HG02884 (cell line): ENCODE measurements around the gene GSK3B.
A peak's percentile ranks its signal among the peaks of the same experiment; 100 is the strongest.

Experiments used
- ATAC-seq: cut with Tn5 transposase; IDR thresholded peaks from one replicate; pipeline ENCODE4 v1.9.1; 2021; ENCODE audit warnings: mild to moderate bottlenecking, moderate library complexity; ENCODE audit not compliant: unreplicated experiment

Gene GSK3B

DNA sequence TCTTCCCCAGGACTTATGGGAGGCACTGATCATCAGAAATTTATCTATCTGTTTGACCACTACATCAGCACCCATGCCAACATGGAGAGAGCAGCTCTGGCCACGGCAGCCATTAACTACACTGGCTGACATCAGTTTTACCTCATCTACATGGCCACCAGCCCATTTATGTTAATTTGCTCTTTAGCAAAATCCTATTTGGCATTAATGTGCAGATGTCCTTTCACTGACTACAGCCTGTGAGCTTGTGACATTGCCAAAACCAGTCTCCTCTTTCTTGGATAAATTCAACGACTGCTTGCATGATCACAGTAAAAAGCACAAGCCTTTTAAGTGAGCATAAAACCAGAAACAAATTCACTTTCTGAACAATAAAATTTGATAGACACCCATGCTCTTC lies 264.8 kb downstream of the GSK3B start:
- ATAC-seq = no peak

DNA sequence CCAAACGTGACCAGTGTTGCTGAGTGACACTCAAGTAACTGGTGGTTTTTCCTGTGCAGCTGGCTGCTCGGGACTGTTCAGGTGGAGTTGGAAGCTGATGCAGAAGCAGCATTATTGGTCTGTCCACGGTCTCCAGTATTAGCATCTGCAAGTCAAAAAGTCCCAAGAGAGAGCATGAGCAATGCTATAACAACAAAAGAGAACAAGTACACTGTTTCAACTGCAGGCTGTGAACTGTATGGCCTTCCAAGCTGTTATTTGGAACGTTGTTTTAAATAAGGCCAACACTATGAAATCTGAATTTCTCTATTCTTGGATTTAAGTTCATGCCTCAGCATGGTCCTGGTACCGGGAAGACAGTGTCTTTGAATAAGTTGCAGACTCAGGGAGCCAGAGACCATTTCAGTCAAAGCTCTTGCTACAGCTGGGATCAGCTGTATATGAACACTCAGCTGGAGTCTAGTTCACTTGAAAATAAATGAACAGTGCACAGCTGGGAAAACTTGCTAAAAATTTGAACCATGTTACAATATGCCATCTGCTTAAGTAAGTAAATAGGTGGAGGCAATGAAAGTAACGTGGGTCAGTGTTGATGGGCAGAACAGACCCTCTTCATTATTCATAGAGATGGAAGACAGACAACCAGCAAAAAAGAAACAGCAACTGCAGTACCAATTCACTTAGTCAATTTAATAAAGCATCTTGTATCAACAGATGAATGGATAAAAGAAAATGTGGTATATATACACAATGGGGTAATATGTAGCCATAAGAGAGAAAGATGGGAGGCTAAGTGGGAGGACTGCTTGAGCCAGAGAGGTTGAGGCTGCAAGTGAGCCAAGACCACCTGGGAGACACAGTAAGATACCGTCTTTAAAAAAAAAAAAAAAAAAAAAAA lies 267.3 kb downstream of the GSK3B start:
- ATAC-seq = no peak

DNA sequence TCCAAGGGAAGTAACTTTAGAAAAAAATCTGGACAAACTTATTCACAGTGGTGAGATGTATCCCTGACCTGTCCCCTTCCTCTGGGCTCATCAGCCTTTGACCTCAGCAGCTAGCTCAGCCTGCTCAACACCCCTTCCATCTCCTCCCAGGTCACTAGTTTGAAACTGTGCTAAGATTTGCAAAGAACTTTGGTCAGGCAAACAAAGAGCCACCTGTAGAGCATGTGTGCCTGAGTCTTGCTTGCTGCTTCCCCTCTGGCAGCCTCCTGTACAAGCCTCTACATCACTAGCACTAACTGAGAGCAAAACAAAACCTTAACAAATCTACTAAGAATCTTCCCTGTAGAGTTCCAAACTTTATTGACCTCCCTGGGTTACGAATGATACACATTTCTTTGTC lies 268.4 kb downstream of the GSK3B start:
- ATAC-seq = no peak

DNA sequence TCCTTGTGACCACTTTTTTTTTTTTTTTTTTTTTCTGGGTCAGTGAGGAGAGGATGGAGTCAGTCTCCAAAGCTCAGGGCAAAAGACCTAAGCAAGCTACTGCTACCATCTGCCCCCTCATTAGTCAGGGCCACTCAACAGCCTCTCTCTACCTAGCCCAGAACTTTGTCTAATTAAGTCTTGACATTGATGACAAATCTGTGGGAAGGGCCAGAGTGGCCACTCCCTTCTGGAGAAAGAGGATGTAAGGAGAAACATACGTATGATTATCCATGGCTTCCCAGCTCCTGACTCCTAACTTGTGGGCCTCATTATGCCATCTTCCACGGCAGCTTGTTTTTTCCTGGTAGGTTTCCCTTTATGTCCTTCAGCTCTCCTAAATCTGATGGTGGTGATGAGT lies 274.4 kb downstream of the GSK3B start:
- no peak for ATAC-seq

DNA sequence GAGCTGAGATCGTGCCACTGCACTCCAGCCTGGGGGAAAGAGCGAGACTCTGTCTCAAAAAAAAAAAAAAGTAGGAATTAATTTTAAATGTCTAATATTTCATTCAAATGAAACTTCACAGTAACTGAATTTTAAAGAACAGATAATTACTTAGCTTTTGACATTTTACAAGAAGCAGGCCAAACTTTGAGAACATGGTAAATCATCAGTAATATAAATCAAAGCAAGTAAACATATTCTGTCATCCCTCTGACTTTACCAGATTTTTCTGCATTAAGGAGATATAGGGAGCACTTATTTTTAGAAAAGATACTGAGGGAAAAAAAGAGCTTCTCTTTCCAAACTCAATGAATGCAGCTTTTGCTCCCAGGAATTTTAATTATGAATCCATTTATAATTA lies 275.3 kb downstream of the GSK3B start:
- no peak for ATAC-seq

DNA sequence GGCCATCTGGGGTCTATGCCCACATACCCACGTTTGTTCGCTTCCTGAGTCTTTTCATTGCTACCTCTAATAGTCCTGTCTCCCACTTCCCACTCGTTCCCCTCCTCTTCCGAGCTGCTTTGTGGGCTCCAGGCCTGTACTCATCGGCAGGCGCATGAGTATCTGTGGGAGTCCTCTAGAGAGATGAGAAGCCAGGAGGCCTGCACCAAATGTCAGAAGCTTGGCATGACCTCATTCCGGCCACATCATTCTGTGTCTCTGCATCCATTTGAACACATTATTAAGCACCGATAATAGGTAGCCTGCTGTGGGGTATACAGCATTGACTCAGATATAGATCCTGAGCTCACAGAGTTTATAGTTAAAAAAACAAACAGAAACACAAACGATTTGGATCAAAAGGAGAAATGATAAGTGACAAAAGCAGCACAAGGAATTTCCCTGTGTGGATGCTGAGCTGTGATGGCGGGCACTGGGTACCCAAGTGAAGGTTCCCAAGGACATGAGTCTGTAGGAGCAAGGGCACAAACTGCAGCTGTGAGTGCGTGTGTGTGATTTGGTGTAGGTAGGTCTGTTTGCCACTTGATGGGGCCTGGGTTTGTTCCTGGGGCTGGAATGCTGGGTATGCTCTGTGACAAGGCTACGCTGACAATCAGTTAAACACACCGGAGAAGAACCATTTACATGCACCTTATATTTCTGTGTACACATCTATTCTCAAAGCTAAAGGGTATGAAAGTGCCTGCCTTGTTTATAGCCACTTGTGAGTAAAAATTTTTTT lies 276.5 kb downstream of the GSK3B start:
- no peak for ATAC-seq

DNA sequence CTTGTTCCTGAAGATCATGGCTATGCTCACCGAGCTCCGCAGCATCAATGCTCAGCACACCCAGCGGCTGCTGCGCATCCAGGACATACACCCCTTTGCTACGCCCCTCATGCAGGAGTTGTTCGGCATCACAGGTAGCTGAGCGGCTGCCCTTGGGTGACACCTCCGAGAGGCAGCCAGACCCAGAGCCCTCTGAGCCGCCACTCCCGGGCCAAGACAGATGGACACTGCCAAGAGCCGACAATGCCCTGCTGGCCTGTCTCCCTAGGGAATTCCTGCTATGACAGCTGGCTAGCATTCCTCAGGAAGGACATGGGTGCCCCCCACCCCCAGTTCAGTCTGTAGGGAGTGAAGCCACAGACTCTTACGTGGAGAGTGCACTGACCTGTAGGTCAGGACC lies 277.2 kb downstream of the GSK3B start:
- ATAC-seq = no peak

DNA sequence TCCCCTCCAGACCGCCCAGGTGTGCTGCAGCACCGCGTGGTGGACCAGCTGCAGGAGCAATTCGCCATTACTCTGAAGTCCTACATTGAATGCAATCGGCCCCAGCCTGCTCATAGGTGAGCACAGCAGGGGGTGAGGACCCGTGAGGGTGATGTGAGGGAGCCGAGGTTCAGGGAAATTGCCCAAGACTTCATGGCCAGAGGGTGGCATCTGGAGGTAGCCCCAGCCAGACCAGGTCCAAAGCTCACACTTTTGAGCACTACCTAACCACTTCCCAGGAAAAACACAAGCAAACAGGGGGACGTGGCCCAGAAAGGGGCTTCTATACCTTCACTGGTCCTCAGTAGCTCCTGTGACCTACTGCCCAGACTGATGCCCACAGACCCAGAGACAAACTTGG lies 278.5 kb downstream of the GSK3B start:
- ATAC-seq = no peak

DNA sequence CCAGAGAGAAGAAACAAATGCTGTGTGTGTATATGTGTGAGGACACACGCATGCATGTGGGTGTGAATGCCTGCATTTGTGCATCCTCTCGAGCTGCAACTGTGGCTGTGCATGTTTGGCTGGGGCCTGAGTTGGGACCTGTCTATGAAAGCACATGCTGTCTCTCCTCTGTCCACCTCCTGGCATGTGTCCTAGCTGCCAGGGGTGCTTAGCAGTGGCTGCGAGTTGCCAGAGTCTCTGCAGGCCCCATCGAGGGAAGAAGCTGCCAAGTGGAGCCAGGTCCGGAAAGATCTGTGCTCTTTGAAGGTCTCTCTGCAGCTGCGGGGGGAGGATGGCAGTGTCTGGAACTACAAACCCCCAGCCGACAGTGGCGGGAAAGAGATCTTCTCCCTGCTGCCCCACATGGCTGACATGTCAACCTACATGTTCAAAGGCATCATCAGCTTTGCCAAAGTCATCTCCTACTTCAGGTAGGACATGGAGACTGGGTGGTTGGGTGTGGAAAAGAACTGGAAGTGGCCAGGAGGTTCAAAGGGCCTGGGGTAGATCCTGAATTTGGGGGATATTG lies 281.7 kb downstream of the GSK3B start:
- ATAC-seq = no peak

DNA sequence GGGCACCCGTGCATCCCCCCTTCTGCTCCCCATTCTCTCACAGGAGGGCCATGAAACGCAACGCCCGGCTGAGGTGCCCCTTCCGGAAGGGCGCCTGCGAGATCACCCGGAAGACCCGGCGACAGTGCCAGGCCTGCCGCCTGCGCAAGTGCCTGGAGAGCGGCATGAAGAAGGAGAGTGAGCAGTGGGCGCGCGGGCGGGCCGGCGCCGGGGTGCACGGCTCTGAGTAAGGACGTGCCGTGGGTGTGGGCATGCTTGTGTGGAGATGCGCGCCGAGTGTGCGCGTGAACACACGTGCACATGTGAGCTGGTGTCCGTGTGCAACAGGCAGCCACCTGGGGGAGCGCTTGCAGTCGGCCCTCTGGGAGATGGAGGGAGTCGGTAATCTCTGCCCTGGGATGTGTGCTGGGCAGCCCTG lies 284.2 kb downstream of the GSK3B start:
- ATAC-seq = peak; percentile 89

DNA sequence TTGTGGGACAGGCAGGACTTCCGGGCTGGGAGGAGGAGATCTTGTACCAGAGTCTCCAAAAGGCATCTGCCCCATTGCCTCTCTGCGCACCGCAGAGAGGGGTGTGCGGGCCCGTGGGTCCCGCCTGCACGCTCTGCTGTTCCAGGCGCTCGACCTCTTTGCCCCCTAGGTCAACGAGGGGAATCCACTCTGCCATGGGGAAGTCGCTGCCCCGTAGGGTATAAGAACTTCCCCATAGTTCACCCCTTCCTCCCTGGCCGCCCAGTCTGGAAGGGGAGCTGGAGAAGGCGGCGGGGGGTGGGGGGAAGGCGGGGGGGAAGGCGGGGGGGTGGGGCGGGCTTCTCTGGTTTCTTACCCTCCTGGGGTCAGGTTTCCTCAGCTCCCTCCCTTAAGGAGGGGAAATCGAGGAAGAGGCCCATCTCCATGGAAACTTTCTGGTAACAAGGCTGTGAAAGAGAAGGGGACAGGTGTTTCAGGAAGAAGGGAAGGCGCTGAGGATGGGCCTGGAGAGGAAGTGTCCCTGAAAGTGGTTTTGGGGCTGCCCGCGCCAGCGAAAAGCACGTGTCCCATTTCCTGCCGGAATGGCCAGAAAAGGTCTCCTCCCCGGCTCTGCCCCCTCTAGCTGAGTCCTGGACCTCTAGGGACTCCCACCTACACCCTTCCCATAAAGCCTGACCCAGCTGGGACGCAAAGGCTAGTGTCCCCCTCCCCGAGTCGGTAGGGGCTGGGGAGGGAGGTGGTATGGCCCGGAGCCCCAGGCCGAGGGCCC lies 284.8 kb downstream of the GSK3B start:
- ATAC-seq = peak; percentile 24

DNA sequence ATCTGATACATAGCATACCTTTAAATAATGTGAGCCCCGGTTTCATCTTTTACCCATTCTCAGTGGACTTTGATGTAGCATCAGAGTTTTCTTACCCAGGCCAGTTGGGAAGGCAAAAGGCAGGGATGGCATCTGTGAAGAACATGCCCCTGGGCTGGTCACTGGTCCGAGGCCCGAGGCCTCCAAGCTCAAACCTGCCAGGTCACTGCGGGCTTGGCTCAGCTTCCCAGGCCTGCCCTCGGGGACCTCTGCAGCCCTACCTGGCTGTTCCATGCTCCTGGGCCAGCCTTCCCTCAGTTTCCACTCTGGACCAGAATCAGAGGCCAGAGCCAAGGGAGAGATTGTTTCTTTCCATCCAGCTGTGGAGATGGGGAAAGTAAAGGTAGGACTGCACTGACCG lies 285.4 kb downstream of the GSK3B start:
- ATAC-seq = no peak

DNA sequence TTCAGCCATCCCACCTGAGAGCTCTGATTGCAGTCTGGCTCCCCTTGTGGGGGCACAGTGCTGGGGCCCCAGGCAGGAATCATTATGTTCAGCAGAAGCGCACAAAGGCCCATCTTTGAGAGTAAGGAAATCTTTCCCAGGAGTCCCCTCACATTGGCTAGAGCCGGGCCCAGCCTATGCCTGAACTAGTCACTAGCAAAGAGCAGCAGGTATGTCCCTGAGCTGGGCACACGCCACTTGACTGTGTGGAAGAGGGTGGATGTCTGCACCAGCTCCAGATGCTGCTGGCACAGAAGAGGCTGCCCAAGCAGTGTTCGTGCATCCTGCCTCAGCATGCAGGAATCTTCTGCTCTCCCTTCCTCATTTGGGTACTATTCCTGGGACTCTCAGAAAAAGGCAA lies 286.0 kb downstream of the GSK3B start:
- no peak for ATAC-seq

DNA sequence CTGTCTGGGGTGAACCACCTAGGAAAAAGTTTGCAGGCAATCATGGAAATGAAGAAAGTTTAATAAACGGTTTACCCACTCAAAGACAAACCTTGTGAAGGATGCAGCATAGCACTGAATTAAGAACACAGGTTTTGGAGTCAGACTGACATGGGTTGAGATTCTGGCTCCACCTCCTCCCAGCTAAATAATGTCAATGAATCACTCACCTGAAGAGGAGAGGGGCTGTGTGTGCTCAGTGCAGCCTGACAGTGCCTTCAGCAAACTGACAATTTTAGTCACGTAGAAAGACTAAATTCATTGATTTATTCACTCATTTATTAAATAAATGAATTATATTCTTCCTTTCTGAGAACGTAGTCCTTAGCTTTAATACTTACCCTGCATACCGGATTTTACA lies 293.4 kb downstream of the GSK3B start:
- no peak for ATAC-seq

DNA sequence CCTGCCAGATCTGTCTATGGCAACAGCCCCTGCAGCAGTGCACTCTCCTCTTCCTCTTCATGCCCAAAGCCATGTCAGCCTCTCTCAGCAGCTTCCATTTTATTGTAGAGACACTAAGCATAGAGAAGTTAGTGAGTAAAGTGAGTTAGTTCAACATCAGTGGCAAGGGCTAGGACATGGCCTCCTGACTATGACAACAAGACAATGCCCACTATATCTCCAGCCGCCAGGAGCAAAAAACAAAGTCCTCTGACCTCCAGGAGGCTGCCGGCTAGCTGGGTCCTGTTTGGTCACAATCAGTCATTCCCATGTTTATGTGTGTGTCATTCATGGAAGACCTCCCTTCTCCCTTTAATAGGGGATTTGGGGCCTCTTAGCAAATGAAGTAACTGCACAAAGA lies 297.5 kb downstream of the GSK3B start:
- no peak for ATAC-seq

DNA sequence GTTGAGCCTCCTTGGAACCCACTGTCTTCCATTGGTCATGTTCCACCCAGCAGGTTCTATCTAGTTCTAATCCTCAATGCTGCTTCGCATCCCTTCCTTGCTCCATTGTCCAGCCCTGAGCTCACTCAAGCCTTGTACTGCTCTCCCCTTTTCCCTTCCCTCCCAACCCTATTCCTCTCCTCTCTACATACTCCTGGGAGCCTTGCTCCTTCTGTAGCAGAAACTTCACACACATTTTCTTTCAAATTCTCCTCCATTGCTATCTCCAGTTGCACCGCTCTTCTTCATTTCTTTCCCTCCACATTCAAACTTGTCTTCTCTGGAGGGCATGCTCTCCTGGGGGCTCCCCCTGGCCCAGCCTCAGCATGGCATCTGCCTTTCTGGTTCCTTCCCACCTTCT lies 297.9 kb downstream of the GSK3B start:
- ATAC-seq = no peak

DNA sequence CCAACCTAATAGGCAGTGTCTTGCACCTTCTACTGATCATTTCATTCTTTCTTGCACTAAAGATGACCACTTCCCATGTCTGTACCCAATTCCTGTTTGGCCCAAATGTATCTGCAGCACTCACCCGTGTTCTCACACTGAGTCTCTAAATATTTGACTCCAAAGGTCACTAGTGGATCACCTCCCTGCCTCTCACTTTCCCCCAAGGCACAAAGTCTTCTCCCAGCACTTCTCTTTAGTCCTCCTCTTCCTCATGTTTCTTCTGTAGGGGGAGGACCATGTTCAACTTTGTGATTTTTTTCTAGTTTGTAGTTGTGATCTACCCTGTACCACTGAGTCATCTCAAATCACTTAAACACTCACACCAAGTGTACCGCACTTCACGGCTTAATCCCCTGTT lies 298.4 kb downstream of the GSK3B start:
- no peak for ATAC-seq

DNA sequence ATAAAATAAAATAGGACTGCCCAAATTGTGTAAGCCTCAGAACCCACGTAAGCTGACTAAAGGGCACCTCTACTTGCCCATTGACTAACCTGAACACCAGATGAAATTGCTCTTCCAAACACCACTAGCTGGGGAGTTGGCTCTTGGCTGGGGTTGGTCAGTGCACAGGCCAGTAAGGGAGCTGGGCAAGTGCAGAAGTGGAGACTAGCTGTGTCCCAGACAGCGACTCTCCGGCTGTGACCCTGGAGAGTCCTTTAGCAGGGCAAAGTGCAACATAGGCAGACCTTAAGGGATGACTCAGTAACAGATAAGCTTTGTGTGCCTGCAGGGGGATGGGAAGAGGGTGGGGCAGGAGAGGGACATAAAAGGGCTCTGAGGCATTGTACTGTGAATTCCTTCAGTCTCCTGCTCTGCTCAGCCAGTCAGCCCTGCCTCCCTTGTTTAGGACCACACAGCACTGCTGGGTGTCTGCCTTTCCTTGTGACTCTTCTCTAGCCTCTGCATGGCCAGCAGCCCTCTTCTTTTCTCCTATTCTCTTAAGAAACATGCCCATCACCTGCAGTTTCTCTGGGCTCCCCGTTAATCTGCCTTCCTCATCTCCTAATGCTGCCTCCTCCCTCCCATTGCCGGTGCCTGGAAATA lies 299.2 kb downstream of the GSK3B start:
- no peak for ATAC-seq

DNA sequence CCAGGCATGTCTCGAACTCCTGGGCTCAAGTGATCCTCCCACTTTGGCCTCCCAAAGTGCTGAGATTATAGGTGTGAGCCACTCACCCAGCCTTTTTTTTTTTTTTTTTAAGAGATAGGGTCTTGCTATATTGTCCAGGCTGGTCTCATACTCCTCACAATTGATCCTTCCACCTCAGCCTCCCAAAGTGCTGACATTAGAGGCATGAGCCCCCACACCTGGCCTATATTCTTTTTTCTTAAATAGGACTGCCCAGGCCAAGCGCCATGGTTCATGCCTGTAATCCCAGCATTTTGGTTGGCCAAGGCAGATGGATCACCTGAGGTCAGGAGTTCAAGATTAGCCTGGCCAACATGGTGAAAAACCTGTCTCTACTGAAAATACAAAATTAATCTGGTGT lies 299.8 kb downstream of the GSK3B start:
- no peak for ATAC-seq

DNA sequence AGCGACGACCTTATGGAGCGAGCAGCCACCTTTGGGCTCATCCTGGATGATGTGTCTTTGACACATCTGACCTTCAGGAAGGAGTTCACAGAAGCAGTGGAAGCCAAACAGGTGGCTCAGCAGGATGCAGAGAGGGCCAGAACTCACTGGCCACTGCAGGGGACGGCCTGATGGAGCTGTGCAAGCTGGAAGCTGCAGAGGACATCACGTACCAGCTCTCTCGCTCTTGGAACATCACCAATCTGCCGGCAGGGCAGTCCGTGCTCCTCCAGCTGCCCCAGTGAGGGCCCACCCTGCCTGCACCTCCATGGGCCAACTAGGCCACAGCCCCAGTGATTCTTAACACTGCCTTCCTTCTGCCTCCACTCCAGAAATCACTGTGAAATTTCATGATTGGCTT lies 302.0 kb downstream of the GSK3B start:
- ATAC-seq = no peak

DNA sequence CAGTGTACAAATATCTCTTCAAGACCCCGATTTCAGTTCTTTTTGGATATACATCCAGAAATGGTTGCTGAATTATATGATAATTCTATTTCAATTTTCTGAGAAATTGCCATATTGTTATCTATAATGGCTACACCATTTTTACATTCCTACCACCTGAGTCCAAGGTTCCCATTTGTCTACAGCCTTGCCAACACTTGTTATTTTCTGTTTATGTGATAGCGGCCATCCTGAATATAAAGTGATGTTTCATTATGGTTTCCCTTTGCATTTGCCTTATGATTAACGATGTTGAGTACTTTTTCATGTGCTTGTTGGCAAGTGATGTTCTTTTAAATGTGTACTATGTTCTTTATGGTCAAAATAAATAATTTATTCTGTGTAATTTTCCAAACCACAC lies 303.9 kb downstream of the GSK3B start:
- no peak for ATAC-seq
